ENCODE data around the gene FLRT1.

The FLRT1 gene

GRCh38 chr11:64031001-64031400 lies 4.7 kb upstream of the FLRT1 start:
- DNase-seq (ENCODE audit: low read depth, low spot score) = no peak
- H3K4me3 ChIP-seq (ENCODE audit: low read depth, low read length) = no peak overlapping the region
- TF ChIP-seq CTCF (IDR thresholded peaks at IDR 0.05; ENCODE audit: low read depth, low read length) = no peak
- in situ Hi-C loops (cut with HindIII; ENCODE audit: low sequenced_read_pairs) = no loop called here

GRCh38 chr11:64032050-64032449 lies 3.7 kb upstream of the FLRT1 start:
- no peak overlapping the region for H3K4me3 ChIP-seq (ENCODE audit: low read depth, low read length)
- peak; percentile 20 for DNase-seq (ENCODE audit: low read depth, low spot score)
- no peak for TF ChIP-seq CTCF (IDR thresholded peaks at IDR 0.05; ENCODE audit: low read depth, low read length)
- in situ Hi-C loops (cut with HindIII; ENCODE audit: low sequenced_read_pairs) = no loop called here

GRCh38 chr11:64034411-64034811 lies 1.3 kb upstream of the FLRT1 start:
- DNase-seq (ENCODE audit: low read depth, low spot score) = no peak
- in situ Hi-C loops (cut with HindIII; ENCODE audit: low sequenced_read_pairs) = no loop called here
- no peak for TF ChIP-seq CTCF (IDR thresholded peaks at IDR 0.05; ENCODE audit: low read depth, low read length)

GRCh38 chr11:64035081-64035524 lies 628 bp upstream of the FLRT1 start:
- no peak for TF ChIP-seq CTCF (IDR thresholded peaks at IDR 0.05; ENCODE audit: low read depth, low read length)
- H3K4me3 ChIP-seq (ENCODE audit: low read depth, low read length) = no peak overlapping the region
- DNase-seq (ENCODE audit: low read depth, low spot score) = no peak
- in situ Hi-C loops (cut with HindIII; ENCODE audit: low sequenced_read_pairs) = no loop called here

More at GRCh38 chr11:64034411-64034811, 1.3 kb upstream of the FLRT1 start:
- H3K4me3 ChIP-seq (ENCODE audit: low read depth, low read length) = no peak overlapping the region

- in situ Hi-C loops (cut with HindIII; ENCODE audit: low sequenced_read_pairs) = no loop called here
- no peak overlapping the region for H3K4me3 ChIP-seq (ENCODE audit: low read depth, low read length)
- DNase-seq (ENCODE audit: low read depth, low spot score) = peak; percentile 35
- no peak for TF ChIP-seq CTCF (IDR thresholded peaks at IDR 0.05; ENCODE audit: low read depth, low read length)
Measured at GRCh38 chr11:64036087-64037026, 626 bp downstream of the FLRT1 start.

- DNase-seq (ENCODE audit: low read depth, low spot score) = no peak
- in situ Hi-C loops (cut with HindIII; ENCODE audit: low sequenced_read_pairs) = no loop called here
- no peak overlapping the region for H3K4me3 ChIP-seq (ENCODE audit: low read depth, low read length)
- no peak for TF ChIP-seq CTCF (IDR thresholded peaks at IDR 0.05; ENCODE audit: low read depth, low read length)
Measured at GRCh38 chr11:64037027-64037634, 1.4 kb downstream of the FLRT1 start.
